ENCODE results near the gene MYH7.
"Not testable (repeated sequence)": the region's sequence is repeated elsewhere in the genome, so short reads cannot be mapped to it uniquely, and the experiment has no call there.

Gene MYH7

GRCh38 chr14:23435543-23436326, at the start of gene MYH7:
Gene MYH7 (minus strand): TSS chr14:23435660. CDS start chr14:23433732, 1,928 bp downstream.
- DNase-seq = no peak

GRCh38 chr14:23483236-23483854, 47.9 kb upstream of the MYH7 start:
- peak; percentile 51 for DNase-seq

- no peak for DNase-seq
Observed at GRCh38 chr14:23482823-23483148, 47.3 kb upstream of the MYH7 start.

GRCh38 chr14:23481979-23482822, 46.7 kb upstream of the MYH7 start:
- DNase-seq = no peak

- DNase-seq = no peak
Observed at GRCh38 chr14:23481362-23481970, 46.0 kb upstream of the MYH7 start.

- DNase-seq = peak; percentile 52
Observed at GRCh38 chr14:23478109-23478759, 42.8 kb upstream of the MYH7 start.

- DNase-seq = no peak
Observed at GRCh38 chr14:23470947-23471346, 35.5 kb upstream of the MYH7 start.

- DNase-seq = no peak
Observed at GRCh38 chr14:23469906-23470403, 34.5 kb upstream of the MYH7 start.

GRCh38 chr14:23469127-23469905, 33.9 kb upstream of the MYH7 start, which contains the start of gene NGDN:
Gene NGDN (plus strand): TSS chr14:23469703. CDS start chr14:23469716, 13 bp downstream.
- DNase-seq = peak; percentile 100

GRCh38 chr14:23468704-23469126, 33.3 kb upstream of the MYH7 start:
- no peak for DNase-seq

- DNase-seq = no peak
Observed at GRCh38 chr14:23465261-23465660, 29.8 kb upstream of the MYH7 start.

GRCh38 chr14:23464700-23465099, 29.2 kb upstream of the MYH7 start:
- DNase-seq = no peak

GRCh38 chr14:23460960-23461359, 25.5 kb upstream of the MYH7 start:
- DNase-seq = no peak

- no peak for DNase-seq
Observed at GRCh38 chr14:23457587-23458445, 22.4 kb upstream of the MYH7 start.

- DNase-seq = not testable (repeated sequence)
Observed at GRCh38 chr14:23456883-23457586, 21.6 kb upstream of the MYH7 start.

GRCh38 chr14:23454445-23454856, 19.0 kb upstream of the MYH7 start:
- DNase-seq = no peak

GRCh38 chr14:23452237-23452636, 16.8 kb upstream of the MYH7 start:
- DNase-seq = no peak

- no peak for DNase-seq
Observed at GRCh38 chr14:23450379-23450778, 14.9 kb upstream of the MYH7 start.

- DNase-seq = no peak
Observed at GRCh38 chr14:23449314-23449713, 13.9 kb upstream of the MYH7 start.
